H1 (cell line): ENCODE data around the gene RBM5. TPM values are rescaled to one million over a fixed set of nuclear protein-coding genes. Genes with fewer than 3 reads are reported as not detected.

Experiments
- CTBP2 ChIP-seq: IDR thresholded peaks from 2 replicates; pipeline ENCODE4 v1.7.0; 2011; ENCODE audit warnings: borderline replicate concordance, mild to moderate bottlenecking, moderate library complexity, mixed read lengths, low read length; ENCODE audit not compliant: insufficient read depth, insufficient read length
- FOSL1 ChIP-seq: IDR thresholded peaks from 2 replicates; pipeline ENCODE4 v1.6.1; 2011; ENCODE audit warnings: mild to moderate bottlenecking, low read depth, low read length, moderate library complexity; ENCODE audit not compliant: insufficient read depth
- PHF8 ChIP-seq: fragments of 200-600 bp; sonication (generic); conservative IDR thresholded peaks from 2 replicates; pipeline ENCODE4 v1.7.1; 2012; ENCODE audit warnings: low read depth, mild to moderate bottlenecking, inconsistent platforms, low read length, moderate library complexity
- USF2 ChIP-seq: IDR thresholded peaks from 2 replicates; pipeline ENCODE4 v1.6.1; 2011; ENCODE audit warnings: low read length, improper control_type of control experiment
- polyA plus RNA-seq, 7 experiments: library from polyadenylated mRNA; depleted of rRNA in 3 of 7; stranded (reverse) in 5 of 7; unstranded in 2 of 7; fragments of >200 nt in 5 of 7; fragments of 200-250 nt in 2 of 7; gene quantifications; 1 replicate in 5 of 7; 2 replicates in 1 of 7; 4 replicates in 1 of 7; pipeline versions ENCODE4 v1.2.1 to v1.2.3, GENCODE V29; 2011 to 2013; ENCODE audit warnings: missing spikeins in 2 of 7, mixed read lengths in 2 of 7
- total RNA-seq: library from RNA; stranded (reverse); fragmentation: NEBNext Ultra II Directional; extraction: Animal tissue kit (Norgen Biotek cat#: 25700); gene quantifications from 2 replicates; pipeline ENCODE4 v1.2.1, GENCODE V29; 2021

Gene RBM5
- total and polyA plus RNA-seq, 2 of the 8 experiments (the other 6 are each of a cell fraction or from before 2014, with no cell fraction given), result 82.7 to 144 TPM

GRCh38 chr3:50151728-50152127 is 63.0 kb downstream of the RBM5 start (continued):
- TF ChIP-seq USF2 (no peak), CTBP2 (no peak), PHF8 (no peak), FOSL1 (no peak)
